Loucy (cell line): ENCODE results near the gene CD27.

Source experiments
- EZH2phosphoT487 ChIP-seq: fragments of 200-600 bp; IDR thresholded peaks from 2 replicates; pipeline ENCODE4 v1.6.1; 2018; ENCODE audit warnings: antibody characterized with exemption, mild to moderate bottlenecking, moderate library complexity, borderline replicate concordance
- TF ChIP-seq, protein P1 (sequence below): fragments of 200-600 bp; sonication (generic); conservative IDR thresholded peaks from 2 replicates; pipeline ENCODE4 v1.5.1; 2014; ENCODE audit warnings: mild to moderate bottlenecking, antibody characterized with exemption, low read length

DNA sequence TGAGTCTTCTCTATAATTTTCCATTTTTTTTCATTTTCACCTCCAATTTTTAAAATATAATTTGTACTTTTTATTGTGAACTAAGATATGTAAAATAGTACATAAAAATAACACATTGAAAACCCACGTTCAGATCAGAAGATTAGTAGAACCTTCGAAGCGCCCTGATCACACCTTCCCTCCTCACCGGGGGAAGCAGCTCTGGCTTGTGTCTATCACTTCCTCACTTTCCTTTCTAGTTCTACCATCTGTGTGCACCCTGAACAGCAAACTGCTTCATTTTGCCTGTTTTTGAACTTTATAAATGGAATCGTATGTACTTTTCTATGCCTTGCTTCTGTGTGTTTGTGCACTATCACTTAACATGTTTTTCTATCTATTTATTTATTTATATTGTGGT is 11.8 kb upstream of the CD27 start:
- TF ChIP-seq, protein P1, sequence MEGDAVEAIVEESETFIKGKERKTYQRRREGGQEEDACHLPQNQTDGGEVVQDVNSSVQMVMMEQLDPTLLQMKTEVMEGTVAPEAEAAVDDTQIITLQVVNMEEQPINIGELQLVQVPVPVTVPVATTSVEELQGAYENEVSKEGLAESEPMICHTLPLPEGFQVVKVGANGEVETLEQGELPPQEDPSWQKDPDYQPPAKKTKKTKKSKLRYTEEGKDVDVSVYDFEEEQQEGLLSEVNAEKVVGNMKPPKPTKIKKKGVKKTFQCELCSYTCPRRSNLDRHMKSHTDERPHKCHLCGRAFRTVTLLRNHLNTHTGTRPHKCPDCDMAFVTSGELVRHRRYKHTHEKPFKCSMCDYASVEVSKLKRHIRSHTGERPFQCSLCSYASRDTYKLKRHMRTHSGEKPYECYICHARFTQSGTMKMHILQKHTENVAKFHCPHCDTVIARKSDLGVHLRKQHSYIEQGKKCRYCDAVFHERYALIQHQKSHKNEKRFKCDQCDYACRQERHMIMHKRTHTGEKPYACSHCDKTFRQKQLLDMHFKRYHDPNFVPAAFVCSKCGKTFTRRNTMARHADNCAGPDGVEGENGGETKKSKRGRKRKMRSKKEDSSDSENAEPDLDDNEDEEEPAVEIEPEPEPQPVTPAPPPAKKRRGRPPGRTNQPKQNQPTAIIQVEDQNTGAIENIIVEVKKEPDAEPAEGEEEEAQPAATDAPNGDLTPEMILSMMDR: no peak
- TF ChIP-seq EZH2phosphoT487: no peak
